Measurements from ENCODE around the gene RIPK1.
"Not testable (repeated sequence)": the region's sequence is repeated elsewhere in the genome, so short reads cannot be mapped to it uniquely, and the experiment has no call there.

RIPK1 gene

DNA sequence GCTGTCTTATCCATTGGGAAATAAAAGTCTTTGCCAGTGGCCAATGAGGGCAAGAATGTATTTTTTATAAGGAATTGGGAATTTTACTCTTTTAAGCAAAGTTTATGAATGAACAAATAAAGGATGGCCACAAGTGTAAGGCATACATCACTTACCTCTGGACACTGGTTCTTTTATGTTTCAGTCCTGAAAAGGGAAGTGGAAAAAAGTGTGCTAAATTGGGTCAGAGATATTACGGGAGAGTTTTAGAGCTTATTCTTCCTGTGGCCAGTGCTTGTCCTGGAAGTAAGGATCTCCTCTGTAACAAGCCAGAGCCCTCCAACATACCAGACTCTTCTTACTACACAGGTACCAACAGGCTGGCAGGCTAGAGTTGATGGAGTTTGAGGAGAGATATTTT is 22.5 kb upstream of the RIPK1 start:
- no peak for DNase-seq (ENCODE audit: low spot score)

DNA sequence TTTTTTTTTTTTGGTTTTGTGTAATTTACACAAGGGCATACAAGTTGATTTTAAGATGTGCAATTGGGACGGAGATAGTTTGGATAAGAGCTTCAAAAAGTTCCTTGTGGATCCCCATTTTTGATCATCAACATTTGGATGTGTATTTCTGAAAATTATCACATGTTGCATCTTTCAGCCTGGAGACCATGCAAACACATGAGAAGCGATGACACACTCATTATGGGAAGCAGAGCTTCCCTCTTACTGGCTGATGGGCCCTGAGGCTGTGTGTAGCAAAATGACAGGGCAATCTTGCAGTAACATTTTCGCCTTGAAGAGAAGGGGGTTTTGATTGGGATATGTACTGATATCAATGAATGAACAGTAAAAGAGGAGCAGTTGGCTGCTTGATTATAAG is 22.0 kb upstream of the RIPK1 start:
- no peak for DNase-seq (ENCODE audit: low spot score)

GRCh38 chr6:3048009-3048408 is 20.3 kb upstream of the RIPK1 start:
- DNase-seq (ENCODE audit: low spot score), result not testable (repeated sequence)

DNA sequence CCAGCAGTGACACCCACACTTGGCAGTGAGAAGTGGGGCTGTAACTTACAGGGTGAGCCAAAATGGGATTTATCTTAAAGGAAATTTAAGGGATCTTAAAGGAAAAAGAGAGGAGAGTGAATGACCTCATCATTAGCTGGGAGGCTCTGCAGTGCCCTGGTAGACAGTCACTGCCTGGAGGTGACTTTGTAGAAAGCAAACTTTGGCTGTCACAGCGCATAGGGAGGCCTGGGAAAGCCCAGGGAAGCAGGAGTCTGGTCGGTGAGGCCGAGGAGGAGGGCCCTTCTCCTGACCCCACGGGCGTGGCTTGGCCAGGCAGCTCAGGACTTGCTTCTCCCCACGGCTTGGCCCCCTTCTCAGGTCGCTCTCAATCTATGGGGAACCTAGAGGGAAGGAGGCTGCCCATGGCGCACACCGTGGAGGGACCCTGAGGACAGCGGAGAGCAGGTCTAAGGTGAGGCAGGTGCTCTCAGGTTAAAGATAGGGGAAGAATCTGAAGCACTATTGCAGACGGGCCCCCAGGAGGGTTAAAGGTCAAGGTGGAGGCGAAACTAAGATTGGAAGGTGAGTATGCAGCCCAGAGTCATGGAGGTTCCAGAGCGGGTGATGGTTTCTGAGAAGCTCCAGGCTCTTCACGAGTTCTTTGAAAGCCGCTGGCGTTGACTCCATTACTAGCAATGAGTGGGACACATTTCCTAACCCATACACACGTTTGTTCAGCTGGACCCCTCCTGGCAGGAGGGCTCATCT is 15.6 kb upstream of the RIPK1 start:
- no peak for DNase-seq (ENCODE audit: low spot score)

GRCh38 chr6:3053231-3053508 is 15.1 kb upstream of the RIPK1 start:
- no peak for DNase-seq (ENCODE audit: low spot score)

DNA sequence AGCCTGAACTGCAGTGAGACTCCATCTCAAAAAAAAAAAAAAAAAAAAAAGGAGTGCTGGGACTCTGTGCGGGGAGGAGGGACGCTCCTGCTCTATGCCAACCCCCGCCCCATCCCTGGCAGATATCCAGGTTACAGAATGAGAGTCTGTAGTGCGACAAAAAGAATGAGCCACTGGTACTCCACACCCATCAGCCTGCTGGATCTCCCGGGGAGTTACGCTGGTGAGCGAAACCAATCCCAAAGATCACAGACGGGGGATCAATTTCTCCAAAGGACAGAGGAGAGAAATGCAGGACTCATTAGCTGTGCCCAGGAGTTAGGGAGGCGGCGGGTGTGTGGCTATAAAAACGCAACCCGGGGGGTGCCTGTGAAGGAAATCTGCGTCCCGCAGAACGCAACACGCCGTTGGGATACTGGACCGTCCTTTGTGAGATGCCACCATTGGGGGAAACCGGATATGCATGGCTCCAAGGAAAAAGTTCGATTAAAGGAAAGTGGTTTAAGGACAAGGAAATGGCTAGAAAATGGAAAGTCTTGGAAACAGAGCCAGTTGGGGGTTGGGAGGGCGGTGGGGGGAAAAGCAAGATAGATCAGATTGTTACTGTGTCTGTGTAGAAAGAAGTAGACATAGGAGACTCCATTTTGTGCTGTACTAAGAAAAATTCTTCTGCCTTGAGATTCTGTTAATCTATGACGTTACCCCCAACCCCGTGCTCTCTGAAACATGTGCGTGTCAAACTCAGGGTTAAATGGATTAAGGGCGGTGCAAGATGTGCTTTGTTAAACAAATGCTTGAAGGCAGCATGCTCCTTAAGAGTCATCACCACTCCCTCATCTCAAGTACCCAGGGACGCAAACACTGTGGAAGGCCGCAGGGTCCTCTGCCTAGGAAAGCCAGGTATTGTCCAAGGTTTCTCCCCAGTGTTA is 13.8 kb upstream of the RIPK1 start:
- DNase-seq (ENCODE audit: low spot score), result peak; percentile 20

- not testable (repeated sequence) for DNase-seq (ENCODE audit: low spot score)
Observed at GRCh38 chr6:3055158-3055499, 13.2 kb upstream of the RIPK1 start.

GRCh38 chr6:3057063-3057770 is 11.1 kb upstream of the RIPK1 start:
- no peak for DNase-seq (ENCODE audit: low spot score)

GRCh38 chr6:3058957-3059356 is 9.3 kb upstream of the RIPK1 start:
- DNase-seq (ENCODE audit: low spot score), result no peak

GRCh38 chr6:3060092-3060491 is 8.2 kb upstream of the RIPK1 start:
- DNase-seq (ENCODE audit: low spot score), result not testable (repeated sequence)

DNA sequence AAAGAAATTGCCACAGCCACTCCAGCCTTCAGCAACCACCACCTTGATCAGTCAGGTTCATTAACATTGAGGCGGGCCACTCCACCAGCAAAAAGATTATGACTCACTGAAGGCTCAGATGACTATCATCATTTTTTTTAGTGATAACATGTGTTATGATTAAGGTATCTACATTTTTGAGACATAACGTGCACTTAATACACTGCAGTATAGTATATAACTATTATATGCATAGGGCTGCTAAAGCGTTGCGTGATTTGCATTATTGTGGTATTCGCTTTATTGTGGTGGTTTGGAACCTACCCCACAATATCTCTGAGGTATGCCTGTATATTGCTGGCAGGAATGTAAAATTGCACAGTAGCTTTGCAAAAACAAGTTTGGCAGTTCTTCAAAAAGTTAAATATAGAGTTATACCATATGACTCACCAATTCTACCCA is 6.8 kb upstream of the RIPK1 start:
- DNase-seq (ENCODE audit: low spot score), result no peak

- DNase-seq (ENCODE audit: low spot score), result not testable (repeated sequence)
Observed at GRCh38 chr6:3063340-3063732, 5.0 kb upstream of the RIPK1 start.

DNA sequence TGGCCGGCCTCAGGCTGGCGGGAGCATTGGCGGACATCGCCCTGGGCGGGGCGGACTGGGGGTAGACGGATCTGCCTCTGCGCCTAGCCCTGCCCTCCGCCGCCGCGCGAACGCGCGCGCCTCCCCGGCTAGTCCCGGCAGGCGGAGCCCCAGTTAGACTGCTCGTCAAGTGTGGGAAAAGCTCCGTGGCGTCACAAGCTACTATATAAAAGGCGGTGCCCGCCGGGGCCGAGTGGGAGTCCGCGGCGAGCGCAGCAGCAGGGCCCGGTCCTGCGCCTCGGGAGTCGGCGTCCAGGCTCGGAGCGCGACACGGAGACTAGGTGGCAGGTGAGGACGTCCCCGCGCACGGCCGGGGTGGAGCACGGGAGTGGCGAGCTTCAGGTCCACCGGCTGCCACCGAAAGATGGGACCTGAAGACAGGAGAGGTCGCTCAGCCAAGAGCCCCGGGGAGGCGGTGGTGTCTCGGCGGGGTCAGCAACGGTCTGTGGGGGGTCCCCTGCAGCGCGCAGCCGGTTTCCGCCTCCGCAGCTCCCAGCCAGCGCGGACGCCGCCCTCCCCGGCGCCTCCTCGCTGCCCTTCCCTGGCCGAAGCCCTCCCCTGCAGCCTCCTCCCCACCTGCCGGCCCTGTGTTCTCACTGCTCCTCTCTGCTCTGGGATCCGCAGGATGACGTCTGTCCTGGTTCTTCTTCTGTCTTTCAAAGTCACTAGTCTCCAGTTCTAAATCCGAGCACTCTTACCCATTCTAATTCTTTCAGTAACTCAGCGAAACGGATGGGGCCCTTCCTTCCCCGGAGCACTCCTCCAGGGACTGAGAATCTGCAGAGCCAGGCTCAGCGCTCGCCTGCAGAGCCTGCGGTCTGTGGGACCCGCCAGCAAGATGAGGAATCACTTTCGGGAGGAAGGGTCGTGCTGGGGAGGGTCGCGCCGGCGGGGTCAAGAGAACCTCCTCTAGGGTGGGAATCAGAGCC is 4.3 kb upstream of the RIPK1 start:
- peak; percentile 88 for DNase-seq (ENCODE audit: low spot score)

GRCh38 chr6:3071568-3071967 is 3.3 kb downstream of the RIPK1 start:
- no peak for DNase-seq (ENCODE audit: low spot score)

DNA sequence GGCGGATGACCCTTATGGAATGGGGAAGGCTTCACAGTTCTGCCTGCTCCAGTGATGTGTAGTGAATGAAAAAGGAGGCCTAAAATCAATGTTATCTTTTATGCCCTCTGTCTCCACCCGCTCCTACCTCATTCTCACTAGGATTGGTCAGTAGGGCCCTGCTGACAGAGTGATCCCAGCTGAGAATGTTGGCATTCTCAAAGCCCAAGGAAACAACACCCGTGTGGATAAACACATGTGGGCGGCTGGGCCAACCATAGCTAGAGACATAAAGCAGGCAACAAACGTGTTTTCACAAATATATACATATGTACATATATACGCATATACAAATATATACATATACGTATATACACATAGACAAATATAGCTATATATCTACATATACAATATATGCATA is 4.5 kb downstream of the RIPK1 start:
- DNase-seq (ENCODE audit: low spot score), result no peak

DNA sequence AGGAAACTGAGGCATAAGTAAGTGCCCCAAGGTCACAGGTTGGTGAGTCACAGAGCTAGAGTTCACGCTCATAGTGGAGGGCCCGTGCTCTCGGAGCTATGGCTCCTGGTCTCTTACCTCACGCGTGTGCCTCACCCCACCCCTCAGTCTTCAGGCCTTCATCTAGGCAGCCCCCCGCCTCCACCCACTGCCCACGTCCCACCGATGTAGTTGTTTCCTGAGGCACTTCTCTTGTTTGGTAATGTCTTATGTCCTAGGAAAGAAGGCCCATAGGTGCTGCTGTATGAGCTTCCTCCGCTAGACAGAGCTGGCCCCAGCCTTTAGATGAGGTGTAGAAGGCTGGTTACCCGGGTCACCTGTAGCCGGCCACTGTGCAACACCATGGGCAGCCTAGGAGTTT is 5.1 kb downstream of the RIPK1 start:
- no peak for DNase-seq (ENCODE audit: low spot score)

- DNase-seq (ENCODE audit: low spot score), result no peak
Observed at GRCh38 chr6:3075772-3076113, 7.4 kb downstream of the RIPK1 start.

GRCh38 chr6:3076320-3076719 is 8.0 kb downstream of the RIPK1 start:
- DNase-seq (ENCODE audit: low spot score), result no peak

GRCh38 chr6:3077430-3077829 is 9.1 kb downstream of the RIPK1 start:
- no peak for DNase-seq (ENCODE audit: low spot score)

DNA sequence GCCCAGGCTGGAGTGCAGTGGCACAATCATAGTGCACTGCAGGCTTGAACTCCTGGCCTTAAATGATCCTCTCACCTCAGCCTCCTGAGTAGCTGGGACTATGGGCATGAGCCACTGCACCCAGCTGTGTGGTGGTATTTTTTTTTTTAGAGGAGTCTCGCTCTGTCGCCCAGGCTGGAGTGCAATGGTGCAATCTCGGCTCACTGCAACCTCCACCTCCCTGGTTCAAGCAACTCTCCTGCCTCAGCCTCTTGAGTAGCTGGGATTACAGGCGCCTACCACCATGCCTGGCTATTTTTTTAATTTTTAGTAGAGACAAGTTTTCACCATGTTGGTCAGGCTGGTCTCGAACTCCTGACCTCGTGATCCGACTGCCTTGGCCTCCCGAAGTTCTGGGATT is 10.7 kb downstream of the RIPK1 start:
- not testable (repeated sequence) for DNase-seq (ENCODE audit: low spot score)

DNA sequence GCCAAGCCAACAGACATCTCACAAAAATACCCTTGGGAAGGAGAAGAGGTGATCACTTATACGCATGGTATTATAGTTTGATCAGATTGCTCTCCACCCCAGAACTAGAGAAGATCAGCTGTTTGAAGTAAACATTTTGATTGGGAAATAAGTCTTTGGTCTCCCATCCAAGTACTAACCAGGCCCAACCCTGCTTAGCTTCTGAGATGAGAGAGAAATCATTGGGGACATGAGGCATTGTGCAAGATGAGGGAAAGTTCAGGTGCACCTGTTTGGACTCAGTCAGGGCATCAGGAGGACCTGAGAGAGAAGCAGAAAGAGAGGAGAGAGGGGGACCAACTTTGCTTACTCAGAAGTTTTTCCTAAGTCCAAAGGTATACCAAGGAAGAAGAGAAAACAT is 11.4 kb downstream of the RIPK1 start:
- no peak for DNase-seq (ENCODE audit: low spot score)

DNA sequence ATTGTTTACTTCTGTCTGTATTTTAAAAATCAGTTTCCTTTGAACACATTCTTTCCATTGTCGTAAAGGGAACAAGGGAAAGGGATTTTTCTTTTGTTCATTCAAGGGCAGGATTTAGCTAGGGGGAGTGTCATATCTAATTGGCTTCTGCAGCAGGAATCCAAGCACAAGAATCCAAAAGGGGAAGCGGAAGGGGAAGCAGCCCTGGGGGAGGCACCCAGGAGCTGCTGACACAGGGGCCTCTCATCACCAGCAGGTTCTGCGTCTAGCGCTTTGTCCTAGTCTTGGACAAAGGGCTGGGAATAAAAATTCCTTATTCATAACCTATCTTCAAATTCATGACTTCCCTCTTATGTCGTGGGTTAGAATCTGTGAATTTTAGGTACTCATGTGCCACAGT is 13.7 kb downstream of the RIPK1 start:
- DNase-seq (ENCODE audit: low spot score), result peak; percentile 22

Data from putamen (tissue), 1 donor.